ENCODE data around the gene HSD17B1. TPM values are rescaled to one million over a fixed set of nuclear protein-coding genes. Genes with fewer than 3 reads are reported as not detected.

HSD17B1 gene
- total RNA-seq, 6 experiments from 2014 or later = 0.31 to 1.1 (median 0.87) TPM

DNA sequence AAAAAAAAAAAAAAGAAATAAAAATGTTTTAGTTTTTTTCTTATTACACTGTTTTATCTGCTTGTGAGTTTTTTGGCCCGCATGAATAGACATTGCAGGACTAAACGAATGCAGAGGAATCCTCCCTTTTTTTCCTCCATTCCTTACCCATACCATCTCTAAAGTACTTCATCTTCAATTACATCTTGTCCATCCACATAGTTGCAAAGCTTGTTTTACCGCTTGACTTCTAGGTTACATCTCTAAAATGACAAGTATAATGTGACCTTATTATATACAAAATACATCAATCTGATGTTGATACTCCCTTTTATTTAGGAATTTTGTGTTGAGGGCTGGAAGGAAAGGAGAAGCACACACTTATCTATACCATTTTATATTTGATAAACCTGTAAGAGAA is 43.7 kb downstream of the HSD17B1 start:
- 79% methylated on average over 3 of the region's 3 CpGs for WGBS (ENCODE audit: insufficient coverage, low coverage, low lambda C conversion rate, missing lambda C conversion rate)
- ATAC-seq = no peak
- H3K36me3 ChIP-seq = peaks cover 0 to 11% (median 4%) of the 10 kb centered on the region in 4 donors
- no peaks in the 10 kb centered on the region for H3K4me1 ChIP-seq
- no peak overlapping the region for H3K27ac ChIP-seq
- H3K27me3 ChIP-seq = no peaks in the 10 kb centered on the region
- H3K9me3 ChIP-seq = no peaks in the 10 kb centered on the region
- TF ChIP-seq, protein P1, sequence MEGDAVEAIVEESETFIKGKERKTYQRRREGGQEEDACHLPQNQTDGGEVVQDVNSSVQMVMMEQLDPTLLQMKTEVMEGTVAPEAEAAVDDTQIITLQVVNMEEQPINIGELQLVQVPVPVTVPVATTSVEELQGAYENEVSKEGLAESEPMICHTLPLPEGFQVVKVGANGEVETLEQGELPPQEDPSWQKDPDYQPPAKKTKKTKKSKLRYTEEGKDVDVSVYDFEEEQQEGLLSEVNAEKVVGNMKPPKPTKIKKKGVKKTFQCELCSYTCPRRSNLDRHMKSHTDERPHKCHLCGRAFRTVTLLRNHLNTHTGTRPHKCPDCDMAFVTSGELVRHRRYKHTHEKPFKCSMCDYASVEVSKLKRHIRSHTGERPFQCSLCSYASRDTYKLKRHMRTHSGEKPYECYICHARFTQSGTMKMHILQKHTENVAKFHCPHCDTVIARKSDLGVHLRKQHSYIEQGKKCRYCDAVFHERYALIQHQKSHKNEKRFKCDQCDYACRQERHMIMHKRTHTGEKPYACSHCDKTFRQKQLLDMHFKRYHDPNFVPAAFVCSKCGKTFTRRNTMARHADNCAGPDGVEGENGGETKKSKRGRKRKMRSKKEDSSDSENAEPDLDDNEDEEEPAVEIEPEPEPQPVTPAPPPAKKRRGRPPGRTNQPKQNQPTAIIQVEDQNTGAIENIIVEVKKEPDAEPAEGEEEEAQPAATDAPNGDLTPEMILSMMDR (IDR thresholded peaks at IDR 0.05) = no peak
- no peak for TF ChIP-seq POLR2A (IDR thresholded peaks at IDR 0.05)
- intact Hi-C loops (cut with DNase I) = no loop called here
- DNase-seq = no peak
- no peak overlapping the region for H3K4me3 ChIP-seq

DNA sequence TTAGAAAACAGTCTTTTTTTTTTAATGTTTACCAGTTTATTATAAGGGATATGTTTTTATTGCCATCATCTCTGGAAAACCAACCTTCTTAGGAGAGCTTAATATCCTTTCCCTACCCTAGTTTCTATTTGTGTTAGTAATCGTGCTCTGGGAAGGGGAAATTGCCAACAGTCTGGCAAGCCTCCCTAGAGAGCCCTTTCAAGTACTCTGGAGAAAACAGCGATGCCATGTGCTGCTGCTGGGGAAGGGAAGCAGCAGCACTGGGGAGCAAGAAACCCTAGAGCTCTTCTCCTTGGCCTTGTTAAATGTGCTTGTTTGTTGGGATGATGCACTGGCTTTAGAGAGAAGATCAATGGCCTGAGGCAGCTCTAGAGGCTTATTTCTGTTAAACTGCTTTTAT is 46.2 kb downstream of the HSD17B1 start:
- ATAC-seq = no peak
- DNase-seq = no peak
- Histone ChIP-seq H3K4me3 (no peak overlapping the region), H3K4me1 (no peaks in the 10 kb centered on the region), H3K27me3 (no peaks in the 10 kb centered on the region), H3K9me3 (no peaks in the 10 kb centered on the region), H3K36me3 (no peaks in the 10 kb centered on the region), H3K27ac (no peak overlapping the region)
- 33% methylated on average over 2 of the region's 2 CpGs for WGBS (ENCODE audit: insufficient coverage, low coverage, low lambda C conversion rate, missing lambda C conversion rate)
- no peak for TF ChIP-seq POLR2A (IDR thresholded peaks at IDR 0.05)
- TF ChIP-seq, protein P1 (IDR thresholded peaks at IDR 0.05) = no peak
- intact Hi-C loops (cut with DNase I) = no loop called here

DNA sequence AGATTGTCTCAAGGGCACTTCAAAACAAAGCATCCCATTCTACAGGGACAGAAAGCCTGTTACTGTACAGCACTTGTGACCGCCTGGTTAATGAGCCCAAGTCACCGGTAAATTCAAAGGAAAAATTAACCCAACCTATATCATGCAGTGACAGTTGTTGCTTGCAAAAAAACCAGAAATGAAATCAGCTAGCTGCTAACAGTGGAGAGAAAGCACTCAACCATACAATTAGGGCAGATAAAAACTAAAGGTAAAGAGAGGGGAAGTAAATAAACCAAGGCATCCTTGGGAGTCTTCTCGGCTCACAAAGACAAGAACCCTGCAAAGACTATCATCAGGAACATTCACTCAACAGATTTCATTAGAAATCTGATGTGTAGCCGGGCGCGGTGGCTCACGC is 50.6 kb downstream of the HSD17B1 start:
- 90% methylated on average over 7 of the region's 7 CpGs for WGBS (ENCODE audit: insufficient coverage, low coverage, low lambda C conversion rate, missing lambda C conversion rate)
- TF ChIP-seq, protein P1 (IDR thresholded peaks at IDR 0.05) = no peak
- TF ChIP-seq POLR2A (IDR thresholded peaks at IDR 0.05) = no peak
- Histone ChIP-seq H3K4me1 (peaks cover 0 to 22% (median 6%) of the 10 kb centered on the region in 4 donors), H3K36me3 (no peaks in the 10 kb centered on the region), H3K27me3 (no peaks in the 10 kb centered on the region), H3K9me3 (no peaks in the 10 kb centered on the region), H3K27ac (no peak overlapping the region), H3K4me3 (no peak overlapping the region)
- DNase-seq (no peak), ATAC-seq (no peak)
- intact Hi-C loops (cut with DNase I) = no loop called here

Small RNA genes lying within 50 kb of the gene (microRNA-seq; reads per million reads assigned to microRNA genes)
- gene MIR5010 = 2.6 to 3.9 reads per million in 2 donors

Other genes with a start within 250 kb of the HSD17B1 start
- 100 to 1,000 TPM; 108 to 267 (median 208) TPM for gene STAT3, start 164.5 kb upstream of the HSD17B1 start, total RNA-seq
- gene CAVIN1, start 129.7 kb upstream of the HSD17B1 start, total RNA-seq = 10 to 100 TPM in 5 of 6 experiments, 1 to 10 TPM in 1; 8.7 to 29.6 (median 17.4) TPM
- 10 to 100 TPM; 36.4 to 66.0 (median 49.4) TPM for gene ATP6V0A1, start 94.0 kb upstream of the HSD17B1 start, total RNA-seq
- gene NAGLU, start 16.7 kb upstream of the HSD17B1 start, total RNA-seq = 10 to 100 TPM; 36.4 to 81.6 (median 43.7) TPM
- 10 to 100 TPM; 48.1 to 70.5 (median 60.9) TPM for gene COASY, start 9.2 kb downstream of the HSD17B1 start, total RNA-seq
- 10 to 100 TPM; 34.5 to 46.2 (median 35.2) TPM for gene MLX, start 14.2 kb downstream of the HSD17B1 start, total RNA-seq
- 1 to 10 TPM in 2 of 6 experiments, under 1 TPM in 4; 0.26 to 2.4 (median 0.76) TPM for gene PSMC3IP, start 24.8 kb downstream of the HSD17B1 start, total RNA-seq
- 10 to 100 TPM; 31.0 to 49.4 (median 43.2) TPM for gene RETREG3, start 56.5 kb downstream of the HSD17B1 start, total RNA-seq
- gene TUBG1, start 56.8 kb downstream of the HSD17B1 start, total RNA-seq = 10 to 100 TPM; 17.9 to 44.5 (median 22.0) TPM
- gene TUBG2, start 106.4 kb downstream of the HSD17B1 start, total RNA-seq = 10 to 100 TPM in 1 of 6 experiments, 1 to 10 TPM in 5; 6.8 to 10.7 (median 7.5) TPM
- 10 to 100 TPM in 5 of 6 experiments, 1 to 10 TPM in 1; 8.1 to 23.7 (median 11.2) TPM for gene PLEKHH3, start 124.1 kb downstream of the HSD17B1 start, total RNA-seq
- gene CCR10, start 128.9 kb downstream of the HSD17B1 start, total RNA-seq = under 1 TPM in 3 of 6 experiments, not detected in 3; 0.21 to 0.34 (median 0.31) TPM
- 1 to 10 TPM in 1 of 6 experiments, under 1 TPM in 5; 0.42 to 1.8 (median 0.56) TPM for gene CNTNAP1, start 129.6 kb downstream of the HSD17B1 start, total RNA-seq
- gene EZH1, start 192.1 kb downstream of the HSD17B1 start, total RNA-seq = 10 to 100 TPM in 3 of 6 experiments, 1 to 10 TPM in 3; 5.5 to 16.5 (median 10.8) TPM
- gene RAMP2, start 208.3 kb downstream of the HSD17B1 start, total RNA-seq = 1 to 10 TPM; 1.9 to 9.4 (median 4.4) TPM
- 10 to 100 TPM; 28.3 to 47.0 (median 33.6) TPM for gene VPS25, start 220.5 kb downstream of the HSD17B1 start, total RNA-seq
- gene WNK4, start 227.7 kb downstream of the HSD17B1 start, total RNA-seq = 1 to 10 TPM in 1 of 6 experiments, under 1 TPM in 2, not detected in 3; 0.12 to 1.1 (median 0.22) TPM
- 100 to 1,000 TPM in 1 of 6 experiments, 10 to 100 TPM in 5; 50.4 to 118 (median 68.3) TPM for gene COA3, start 245.8 kb downstream of the HSD17B1 start, total RNA-seq
- gene CNTD1, start 245.9 kb downstream of the HSD17B1 start, total RNA-seq = under 1 TPM in 1 of 6 experiments, not detected in 5; 0.15 TPM